Measurements from ENCODE around the gene GRK5. TPM values are rescaled to one million over a fixed set of nuclear protein-coding genes. Genes with fewer than 3 reads are reported as not detected.

Gene GRK5
- polyA plus RNA-seq, 1 donor from 2014 or later = 34.9 TPM

DNA sequence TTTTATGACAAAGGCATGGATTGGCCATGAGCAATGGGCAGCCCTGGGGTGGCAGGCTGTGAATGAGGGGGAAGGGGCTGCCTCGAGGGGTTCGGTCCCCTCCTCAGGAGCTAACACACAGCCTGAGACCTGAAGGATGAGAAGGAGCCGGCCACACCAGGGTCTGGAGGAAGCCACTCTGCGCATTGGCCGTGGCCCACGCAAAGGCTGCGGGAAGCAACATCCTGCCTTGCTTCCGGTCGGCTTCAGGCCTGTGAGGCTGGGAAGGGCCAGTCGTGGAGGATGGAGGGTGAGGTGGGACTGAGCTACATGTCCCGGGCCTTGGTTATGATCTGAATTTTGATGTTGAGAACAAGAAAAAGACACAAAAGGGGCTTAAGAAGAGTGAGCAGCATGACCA lies 285.8 kb downstream of the GRK5 start:
- Histone ChIP-seq H3K4me3 (ENCODE audit: low read length) (no peak overlapping the region), H3K4me2 (ENCODE audit: low read length) (no peak overlapping the region), H4K20me1 (ENCODE audit: insufficient read depth) (no peaks in the 10 kb centered on the region), H3K9me2 (ENCODE audit: insufficient read depth, low read length) (no peaks in the 10 kb centered on the region), H3K79me2 (replicated peaks; ENCODE audit: insufficient read depth, low read length) (no peaks in the 10 kb centered on the region), H3K9ac (ENCODE audit: low read length) (no peak overlapping the region), H3K27ac (ENCODE audit: low read length) (no peak overlapping the region), H3F3A (ENCODE audit: insufficient read depth, low read length, poor library complexity, severe bottlenecking) (no peaks in the 10 kb centered on the region), H3K27me3 (ENCODE audit: insufficient read depth, low read depth, low read length) (no peaks in the 10 kb centered on the region), H3K36me3 (ENCODE audit: insufficient read depth, low read length) (no peaks in the 10 kb centered on the region), H2AFZ (ENCODE audit: low read depth, low read length) (no peak overlapping the region), H3K9me3 (ENCODE audit: low read length) (no peaks in the 10 kb centered on the region)
- no peak for TF ChIP-seq MXI1 (conservative IDR thresholded peaks at IDR 0.05; ENCODE audit: poor library complexity, severe bottlenecking)
- no peak for TF ChIP-seq EZH2 (IDR thresholded peaks at IDR 0.05; ENCODE audit: borderline replicate concordance, insufficient read depth, low read length, poor library complexity, severe bottlenecking)
- TF ChIP-seq CTCF (IDR thresholded peaks at IDR 0.05; ENCODE audit: poor library complexity, severe bottlenecking) = no peak

GRCh38 chr10:119494236-119495020 lies 287.1 kb downstream of the GRK5 start:
- TF ChIP-seq RAD21 (conservative IDR thresholded peaks at IDR 0.05) (no peak), EP300 (conservative IDR thresholded peaks at IDR 0.05; ENCODE audit: poor library complexity, severe bottlenecking) (no peak), SMC3 (conservative IDR thresholded peaks at IDR 0.05; ENCODE audit: poor library complexity) (no peak), CTCF (IDR thresholded peaks at IDR 0.05; ENCODE audit: poor library complexity, severe bottlenecking) (no peak), REST (IDR thresholded peaks at IDR 0.05; ENCODE audit: borderline replicate concordance) (no peak)
- Histone ChIP-seq H4K20me1 (ENCODE audit: insufficient read depth) (no peaks in the 10 kb centered on the region), H3K27ac (ENCODE audit: low read length) (no peak overlapping the region), H3K9me2 (ENCODE audit: insufficient read depth, low read length) (no peaks in the 10 kb centered on the region), H3K4me2 (ENCODE audit: low read length) (no peak overlapping the region), H3K79me2 (replicated peaks; ENCODE audit: insufficient read depth, low read length) (no peaks in the 10 kb centered on the region), H3K4me3 (ENCODE audit: low read length) (no peak overlapping the region), H2AFZ (ENCODE audit: low read depth, low read length) (no peak overlapping the region), H3K36me3 (ENCODE audit: insufficient read depth, low read length) (no peaks in the 10 kb centered on the region), H3K27me3 (ENCODE audit: insufficient read depth, low read depth, low read length) (no peaks in the 10 kb centered on the region), H3K9ac (ENCODE audit: low read length) (no peak overlapping the region), H3K9me3 (ENCODE audit: low read length) (no peaks in the 10 kb centered on the region), H3F3A (ENCODE audit: insufficient read depth, low read length, poor library complexity, severe bottlenecking) (no peaks in the 10 kb centered on the region)
